ENCODE measurements around the gene WIZ. TPM values are rescaled to one million over a fixed set of nuclear protein-coding genes. Genes with fewer than 3 reads are reported as not detected.
"Not testable (repeated sequence)": the region's sequence is repeated elsewhere in the genome, so short reads cannot be mapped to it uniquely, and the experiment has no call there.

The WIZ gene
- total RNA-seq, 4 donors from 2014 or later: 36.1 to 74.3 (median 50.3) TPM

GRCh38 chr19:15488489-15489226, 38.9 kb upstream of the WIZ start:
- Histone ChIP-seq H3K27me3 (no peaks in the 10 kb centered on the region), H3K4me3 (no peak overlapping the region), H3K36me3 (no peaks in the 10 kb centered on the region), H3K4me1 (no peaks in the 10 kb centered on the region), H3K27ac (replicated peaks in 1 of 4) (no peak overlapping the region), H3K9me3 (no peaks in the 10 kb centered on the region)
- 71% methylated on average over 11 of the region's 13 CpGs for WGBS
- DNase-seq (ENCODE audit: extremely low spot score): no peak
- TF ChIP-seq EP300 (IDR thresholded peaks at IDR 0.05) (no peak), CTCF (IDR thresholded peaks at IDR 0.05) (no peak), POLR2A (IDR thresholded peaks at IDR 0.05; ENCODE audit: low read depth) (no peak), POLR2AphosphoS5 (IDR thresholded peaks at IDR 0.05) (no peak)
- intact Hi-C loops (cut with DNase I): no loop called here

GRCh38 chr19:15487038-15487437, 37.3 kb upstream of the WIZ start:
- TF ChIP-seq POLR2A (IDR thresholded peaks at IDR 0.05; ENCODE audit: low read depth) (no peak), POLR2AphosphoS5 (IDR thresholded peaks at IDR 0.05) (no peak), EP300 (IDR thresholded peaks at IDR 0.05) (no peak), CTCF (IDR thresholded peaks at IDR 0.05) (no peak)
- no peaks in the 10 kb centered on the region for H3K4me1 ChIP-seq
- DNase-seq (ENCODE audit: extremely low spot score): no peak
- 93% methylated on average over 4 of the region's 4 CpGs for WGBS
- H3K36me3 ChIP-seq: no peaks in the 10 kb centered on the region
- no peak overlapping the region for H3K27ac ChIP-seq (replicated peaks in 1 of 4)
- no peak overlapping the region for H3K4me3 ChIP-seq
- no peaks in the 10 kb centered on the region for H3K27me3 ChIP-seq
- intact Hi-C loops (cut with DNase I): no loop called here
- no peaks in the 10 kb centered on the region for H3K9me3 ChIP-seq

- H3K4me3 ChIP-seq; DNase-seq (ENCODE audit: extremely low spot score); H3K27ac ChIP-seq (replicated peaks in 1 of 4); H3K4me1 ChIP-seq; H3K27me3 ChIP-seq; intact Hi-C loops (cut with DNase I); H3K36me3 ChIP-seq; H3K9me3 ChIP-seq: not testable (repeated sequence)
- WGBS: 92% methylated on average over 5 of the region's 5 CpGs
These were observed 36.0 kb upstream of the WIZ start for GRCh38 chr19:15485768-15486167.

GRCh38 chr19:15480996-15481395, 31.2 kb upstream of the WIZ start:
- DNase-seq (ENCODE audit: extremely low spot score); H3K4me1 ChIP-seq; H3K9me3 ChIP-seq; H3K36me3 ChIP-seq; H3K27ac ChIP-seq (replicated peaks in 1 of 4); intact Hi-C loops (cut with DNase I); H3K4me3 ChIP-seq; H3K27me3 ChIP-seq: not testable (repeated sequence)
- WGBS: 89% methylated on average over 7 of the region's 7 CpGs

GRCh38 chr19:15479391-15480345, 29.9 kb upstream of the WIZ start, which contains the start of gene PGLYRP2:
PGLYRP2 (minus strand) TSS chr19:15479501; CDS start chr19:15479371, 130 bp downstream.
- TF ChIP-seq CTCF (IDR thresholded peaks at IDR 0.05): no peak
- no peak for TF ChIP-seq POLR2AphosphoS5 (IDR thresholded peaks at IDR 0.05)
- TF ChIP-seq POLR2A (IDR thresholded peaks at IDR 0.05; ENCODE audit: low read depth): no peak
- no peak for TF ChIP-seq EP300 (IDR thresholded peaks at IDR 0.05)
- intact Hi-C loops (cut with DNase I): no loop called here
- no peak for DNase-seq (ENCODE audit: extremely low spot score)
- Histone ChIP-seq H3K27me3 (no peaks in the 10 kb centered on the region), H3K4me1 (no peaks in the 10 kb centered on the region), H3K27ac (replicated peaks in 1 of 4) (no peak within 1 kb of the TSS), H3K4me3 (no peak within 1 kb of the TSS), H3K9me3 (peaks cover 0 to 5% (median 0%) of the 10 kb centered on the region in 4 donors), H3K36me3 (no peaks in the 10 kb centered on the region)
- 25% methylated on average over 2 of the region's 16 CpGs for WGBS

Data from esophagus muscularis mucosa (tissue), 4 donors.